GM12892 (cell line): Measurements from ENCODE around the gene EPB41L1.

Experiments used
- POLR2A ChIP-seq: IDR thresholded peaks from 2 replicates; pipeline ENCODE4 v1.6.1; 2011; ENCODE audit warnings: low read depth, low read length, control low read depth
- POLR2AphosphoS5 ChIP-seq: IDR thresholded peaks from 2 replicates; pipeline ENCODE4 v1.6.1; 2011; ENCODE audit warnings: low read depth, low read length, control low read depth
- TAF1 ChIP-seq: IDR thresholded peaks from 2 replicates; pipeline ENCODE4 v1.6.1; 2011; ENCODE audit warnings: low read depth, mild to moderate bottlenecking, control low read depth, low read length, borderline replicate concordance

DNA sequence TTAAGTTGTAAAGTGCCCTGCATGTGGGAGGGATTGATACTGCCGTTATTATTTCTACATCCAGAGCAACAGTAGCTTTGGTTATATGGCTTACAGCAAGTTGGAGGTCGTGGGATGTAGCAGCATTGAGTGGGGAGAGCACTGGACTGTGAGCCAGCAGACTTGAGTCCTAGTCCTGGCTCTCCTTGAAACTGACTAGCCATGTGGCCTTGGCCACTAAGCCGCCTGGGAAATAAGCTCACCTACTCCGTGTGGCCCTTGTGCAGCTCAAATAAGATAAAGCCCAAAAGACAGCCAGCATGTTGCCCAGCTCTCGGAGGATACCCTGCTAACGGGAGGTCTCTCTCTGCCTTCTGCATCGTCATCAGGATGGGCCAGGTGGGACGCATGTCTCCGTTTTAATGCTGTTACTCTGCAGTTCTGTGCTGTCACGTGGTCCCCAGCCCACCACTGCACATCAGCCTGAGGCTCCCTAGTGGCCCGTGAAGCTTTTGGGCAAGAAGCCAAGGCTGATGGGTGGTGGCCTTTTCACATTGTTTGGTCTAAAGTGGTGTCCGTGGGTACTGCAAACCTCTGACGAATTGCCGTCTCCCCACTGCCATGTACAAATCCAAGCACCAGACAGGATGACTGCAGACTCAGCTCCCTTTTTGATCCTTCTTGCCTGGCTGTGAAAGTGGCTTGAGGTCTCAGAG lies 7.9 kb downstream of the EPB41L1 start:
- TF ChIP-seq POLR2A (no peak), TAF1 (no peak), POLR2AphosphoS5 (no peak)
